ENCODE results near the gene TPSB2.
"Not testable (repeated sequence)": the region's sequence is repeated elsewhere in the genome, so short reads cannot be mapped to it uniquely, and the experiment has no call there.

GRCh38 chr16:1185460-1186207, 44.4 kb downstream of the TPSB2 start:
- TF ChIP-seq CTCF (IDR thresholded peaks at IDR 0.05; ENCODE audit: low read length); EZH2 (optimal IDR thresholded peaks at IDR 0.05; ENCODE audit: low read depth, low read length); EZH2phosphoT487 (IDR thresholded peaks at IDR 0.05; ENCODE audit: low read length): not testable (repeated sequence)
